A549 (cell line): Measurements from ENCODE around the gene TSC22D2.

ENCODE experiments used
- CEBPB ChIP-seq, 2 experiments: fragments of >200 bp in 1 of 2; sonication (Bioruptor Twin) in 1 of 2; formaldehyde crosslinking in 1 of 2; IDR thresholded peaks; 2 replicates each; pipeline ENCODE4 v1.6.1; 2012 to 2016
- CTCF ChIP-seq: fragments of >200 bp; sonication (Bioruptor Twin); formaldehyde crosslinking; IDR thresholded peaks from 3 replicates; pipeline ENCODE4 v1.5.1; 2016
- MAFK ChIP-seq: fragments of 450-650 bp; IDR thresholded peaks from 2 replicates; pipeline ENCODE4 v1.6.1; 2014; ENCODE audit not compliant: partially characterized antibody
- MAZ ChIP-seq: fragments of 150-350 bp; IDR thresholded peaks from 2 replicates; pipeline ENCODE4 v1.6.1; 2014; ENCODE audit warnings: antibody characterized with exemption, low read depth, low read length, borderline replicate concordance
- POLR2A ChIP-seq: IDR thresholded peaks from 2 replicates; pipeline ENCODE4 v1.6.1; 2012; ENCODE audit warnings: mild to moderate bottlenecking, low read length
- SMC3 ChIP-seq: fragments of >200 bp; sonication (Bioruptor Twin); formaldehyde crosslinking; IDR thresholded peaks from 3 replicates; pipeline ENCODE4 v1.6.1; 2018; ENCODE audit warnings: inconsistent platforms

DNA sequence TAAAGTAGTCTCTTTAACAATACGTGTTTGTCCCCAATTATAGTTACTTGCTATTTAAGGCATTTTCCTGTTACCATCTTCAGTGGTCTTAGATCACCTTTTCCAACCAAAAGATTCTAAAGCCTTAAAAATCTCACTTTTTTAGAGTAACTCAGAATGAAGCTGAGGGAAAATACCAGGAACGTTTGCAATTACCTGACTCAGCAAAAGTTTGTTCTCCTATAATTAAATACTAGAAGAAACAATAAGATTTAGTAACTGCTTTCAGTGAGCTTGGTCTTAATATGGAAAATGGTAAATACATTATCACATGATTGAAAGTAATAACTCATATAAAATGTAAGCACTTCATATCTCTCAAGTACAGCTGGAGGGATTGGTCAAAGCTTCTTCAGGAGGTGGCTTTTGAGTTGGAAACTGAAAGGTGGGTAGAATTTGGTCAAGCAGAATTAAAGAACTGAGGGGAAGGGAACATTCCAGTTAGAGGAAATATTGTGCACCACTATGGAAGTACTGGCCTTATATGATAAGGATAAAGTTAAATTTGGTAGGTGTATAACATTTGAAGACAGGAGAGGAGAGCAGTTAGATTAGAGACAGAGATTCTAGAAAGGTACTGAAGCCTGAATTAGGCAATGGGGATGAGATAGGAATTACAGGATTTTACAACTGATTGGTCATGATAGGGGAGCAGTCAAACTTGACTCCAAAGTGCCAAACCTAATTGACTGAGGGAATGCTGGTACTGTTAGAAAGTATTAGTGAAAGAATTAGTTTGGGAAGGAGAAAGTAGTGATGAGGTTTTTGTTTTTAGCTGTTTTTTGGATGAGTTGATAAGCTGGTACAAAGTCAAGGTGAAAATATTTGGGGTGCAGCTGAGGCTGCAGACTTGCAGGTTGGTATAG is 21.9 kb downstream of the TSC22D2 start:
- TF ChIP-seq POLR2A (no peak), CTCF (no peak), CEBPB (IDR thresholded peaks at IDR 0.05) (no peak), MAFK (peak; percentile 96), SMC3 (no peak), MAZ (no peak)
